ENCODE measurements around the gene SPIRE2.

The SPIRE2 gene

GRCh38 chr16:89892055-89892630 lies 63.9 kb downstream of the SPIRE2 start:
- peaks cover 71% of the 10 kb centered on the region for H3K36me3 ChIP-seq (ENCODE audit: insufficient read depth, low read length)
- H2AFZ ChIP-seq (ENCODE audit: low read depth, low read length) = no peak overlapping the region
- no peak overlapping the region for H3K4me3 ChIP-seq (ENCODE audit: low read length)
- no peaks in the 10 kb centered on the region for H3K27me3 ChIP-seq (ENCODE audit: insufficient read depth, low read length)
- no peaks in the 10 kb centered on the region for H3K9me3 ChIP-seq (ENCODE audit: low read length)
- H3K4me1 ChIP-seq (ENCODE audit: insufficient read depth, low read length) = no peaks in the 10 kb centered on the region

DNA sequence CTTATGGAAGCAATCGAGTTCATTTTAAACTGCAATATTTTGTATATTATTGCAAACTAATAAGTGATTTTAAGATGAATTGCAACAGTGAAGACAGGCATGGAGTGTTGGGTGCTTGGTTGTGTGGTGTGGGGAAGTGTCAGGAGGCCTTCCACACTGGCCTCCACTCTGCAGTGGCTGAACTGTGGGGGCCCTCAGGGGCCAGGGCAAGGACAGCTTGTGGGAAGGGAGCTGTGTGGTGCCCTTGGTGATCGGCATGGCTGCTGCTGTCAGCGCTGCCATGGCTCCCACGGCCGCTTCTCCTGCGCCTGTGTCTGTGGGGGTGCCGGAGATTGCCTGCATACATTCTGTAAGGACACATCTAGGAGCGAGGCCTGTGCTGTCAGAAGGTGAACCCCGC lies 64.4 kb downstream of the SPIRE2 start:
- no peaks in the 10 kb centered on the region for H3K9me3 ChIP-seq (ENCODE audit: low read length)
- H3K36me3 ChIP-seq (ENCODE audit: insufficient read depth, low read length) = peaks cover 70% of the 10 kb centered on the region
- no peaks in the 10 kb centered on the region for H3K27me3 ChIP-seq (ENCODE audit: insufficient read depth, low read length)
- no peak overlapping the region for H2AFZ ChIP-seq (ENCODE audit: low read depth, low read length)
- no peak overlapping the region for H3K4me3 ChIP-seq (ENCODE audit: low read length)
- H3K4me1 ChIP-seq (ENCODE audit: insufficient read depth, low read length) = no peaks in the 10 kb centered on the region

- no peaks in the 10 kb centered on the region for H3K9me3 ChIP-seq (ENCODE audit: low read length)
- no peak overlapping the region for H3K4me3 ChIP-seq (ENCODE audit: low read length)
- no peak overlapping the region for H2AFZ ChIP-seq (ENCODE audit: low read depth, low read length)
- no peaks in the 10 kb centered on the region for H3K27me3 ChIP-seq (ENCODE audit: insufficient read depth, low read length)
- H3K4me1 ChIP-seq (ENCODE audit: insufficient read depth, low read length) = no peaks in the 10 kb centered on the region
- peaks cover 75% of the 10 kb centered on the region for H3K36me3 ChIP-seq (ENCODE audit: insufficient read depth, low read length)
Observed at GRCh38 chr16:89893642-89894548, 65.6 kb downstream of the SPIRE2 start.

DNA sequence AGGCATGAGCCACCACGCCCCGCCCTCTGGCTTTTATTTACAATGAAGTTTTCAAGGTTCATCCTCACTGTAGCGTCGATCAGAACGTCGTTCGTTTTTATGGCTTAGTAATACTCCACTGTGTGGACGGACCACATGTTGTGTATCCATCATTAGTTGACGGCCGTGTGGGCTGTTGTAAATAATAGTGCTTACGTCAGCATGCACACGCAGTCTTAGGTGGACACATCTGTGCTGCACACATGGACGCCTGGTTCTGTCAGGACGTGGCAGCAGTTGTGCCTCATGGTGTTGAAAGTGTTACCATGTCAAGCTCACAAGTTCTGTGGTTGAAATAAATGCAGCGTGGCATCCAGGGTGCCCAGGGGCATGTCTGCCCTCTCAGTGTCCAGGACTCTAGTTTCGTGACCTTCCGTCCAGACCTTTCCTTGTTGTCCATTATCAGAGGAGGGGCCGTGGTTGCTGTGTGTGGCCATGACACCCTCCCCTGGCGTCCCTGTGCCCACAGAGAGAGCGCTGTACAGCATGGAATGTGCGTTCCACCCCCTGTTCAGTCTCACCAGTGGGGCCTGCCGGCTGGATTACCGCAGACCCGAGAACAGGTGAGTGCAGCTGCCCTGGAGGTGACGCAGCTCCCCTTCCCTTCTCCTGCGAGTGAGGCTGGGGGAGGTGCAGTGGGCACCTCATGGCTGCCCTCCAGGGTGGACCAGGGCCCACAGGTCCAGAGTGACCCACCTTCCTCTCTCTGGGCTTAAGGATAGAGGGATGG lies 67.4 kb downstream of the SPIRE2 start:
- H3K4me3 ChIP-seq (ENCODE audit: low read length) = no peak overlapping the region

GRCh38 chr16:89897204-89897603 lies 68.9 kb downstream of the SPIRE2 start:
- H3K36me3 ChIP-seq (ENCODE audit: insufficient read depth, low read length) = peaks cover 73% of the 10 kb centered on the region
- no peak overlapping the region for H2AFZ ChIP-seq (ENCODE audit: low read depth, low read length)
- no peaks in the 10 kb centered on the region for H3K4me1 ChIP-seq (ENCODE audit: insufficient read depth, low read length)
- no peaks in the 10 kb centered on the region for H3K27me3 ChIP-seq (ENCODE audit: insufficient read depth, low read length)
- H3K9me3 ChIP-seq (ENCODE audit: low read length) = no peaks in the 10 kb centered on the region
- H3K4me3 ChIP-seq (ENCODE audit: low read length) = no peak overlapping the region

More for the DNA sequence above, 67.4 kb downstream of the SPIRE2 start:
- peaks cover 82% of the 10 kb centered on the region for H3K36me3 ChIP-seq (ENCODE audit: insufficient read depth, low read length)
- no peak overlapping the region for H2AFZ ChIP-seq (ENCODE audit: low read depth, low read length)
- H3K9me3 ChIP-seq (ENCODE audit: low read length) = no peaks in the 10 kb centered on the region
- H3K27me3 ChIP-seq (ENCODE audit: insufficient read depth, low read length) = no peaks in the 10 kb centered on the region
- no peaks in the 10 kb centered on the region for H3K4me1 ChIP-seq (ENCODE audit: insufficient read depth, low read length)

DNA sequence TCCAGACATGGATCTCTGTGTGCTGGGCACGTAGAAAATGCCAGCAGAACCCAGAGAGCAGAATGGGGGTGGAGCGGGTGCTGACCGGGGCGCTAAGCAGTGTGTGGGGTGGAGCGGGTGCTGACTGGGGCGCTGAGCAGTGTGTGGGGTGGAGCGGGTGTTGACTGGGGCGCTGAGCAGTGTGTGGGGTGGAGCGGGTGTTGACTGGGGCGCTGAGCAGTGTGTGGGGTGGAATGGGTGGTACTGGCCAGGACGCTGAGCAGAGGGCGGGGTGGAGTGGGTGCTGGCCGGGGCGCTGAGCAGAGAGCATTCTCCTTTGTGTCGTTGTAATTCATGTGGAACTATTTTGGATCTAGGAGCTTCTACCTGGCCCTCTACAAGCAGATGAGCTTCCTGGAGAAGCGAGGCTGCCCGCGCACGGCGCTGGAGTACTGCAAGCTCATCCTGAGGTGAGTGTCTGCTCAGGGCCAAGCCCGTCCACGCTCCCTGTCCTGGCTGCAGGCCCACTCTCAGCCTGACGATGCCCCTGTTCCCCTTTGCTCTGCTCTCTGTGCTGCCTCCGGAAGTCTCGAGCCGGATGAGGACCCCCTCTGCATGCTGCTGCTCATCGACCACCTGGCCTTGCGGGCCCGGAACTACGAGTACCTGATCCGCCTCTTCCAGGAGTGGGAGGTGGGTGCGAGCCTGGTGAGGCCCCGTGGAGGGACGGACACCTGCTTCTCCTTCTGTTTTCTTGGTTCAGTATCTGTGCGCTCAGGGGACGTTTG lies 70.1 kb downstream of the SPIRE2 start:
- Histone ChIP-seq H3K4me3 (ENCODE audit: low read length) (no peak overlapping the region), H3K4me1 (ENCODE audit: insufficient read depth, low read length) (no peaks in the 10 kb centered on the region), H3K36me3 (ENCODE audit: insufficient read depth, low read length) (peaks cover 67% of the 10 kb centered on the region), H2AFZ (ENCODE audit: low read depth, low read length) (no peak overlapping the region), H3K27me3 (ENCODE audit: insufficient read depth, low read length) (no peaks in the 10 kb centered on the region), H3K9me3 (ENCODE audit: low read length) (no peaks in the 10 kb centered on the region)

DNA sequence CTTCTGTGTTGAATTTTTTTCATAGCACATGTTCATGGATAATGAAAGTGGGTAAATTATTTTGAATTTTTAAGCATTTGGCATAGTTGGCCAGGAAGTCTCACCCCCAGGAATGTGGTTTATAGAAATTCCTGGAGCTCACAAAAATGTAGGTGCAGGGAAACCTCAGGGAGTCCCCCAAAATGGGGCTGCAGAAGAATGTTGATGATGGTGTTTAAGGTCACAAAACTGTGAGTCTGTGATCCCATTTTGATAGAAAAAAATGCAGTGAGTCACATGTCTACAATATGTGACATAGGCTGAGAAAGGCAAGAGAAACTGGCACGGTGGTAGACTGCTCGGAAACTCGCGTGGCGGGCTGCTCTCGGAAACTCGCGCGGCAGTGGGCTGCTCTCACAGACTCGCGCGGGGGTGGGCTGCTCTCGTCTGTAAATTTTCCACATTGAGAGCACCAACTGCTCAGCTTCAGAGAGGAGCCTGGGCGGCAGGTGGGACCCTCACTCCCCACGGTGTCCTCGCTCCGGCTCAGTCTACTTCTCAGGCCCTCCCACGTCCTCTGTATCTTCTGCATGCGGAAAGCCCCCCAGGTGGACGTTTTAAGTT lies 71.7 kb downstream of the SPIRE2 start:
- Histone ChIP-seq H3K4me3 (ENCODE audit: low read length) (no peak overlapping the region), H3K9me3 (ENCODE audit: low read length) (no peaks in the 10 kb centered on the region), H3K4me1 (ENCODE audit: insufficient read depth, low read length) (no peaks in the 10 kb centered on the region), H3K36me3 (ENCODE audit: insufficient read depth, low read length) (peaks cover 70% of the 10 kb centered on the region), H3K27me3 (ENCODE audit: insufficient read depth, low read length) (no peaks in the 10 kb centered on the region), H2AFZ (ENCODE audit: low read depth, low read length) (no peak overlapping the region)

DNA sequence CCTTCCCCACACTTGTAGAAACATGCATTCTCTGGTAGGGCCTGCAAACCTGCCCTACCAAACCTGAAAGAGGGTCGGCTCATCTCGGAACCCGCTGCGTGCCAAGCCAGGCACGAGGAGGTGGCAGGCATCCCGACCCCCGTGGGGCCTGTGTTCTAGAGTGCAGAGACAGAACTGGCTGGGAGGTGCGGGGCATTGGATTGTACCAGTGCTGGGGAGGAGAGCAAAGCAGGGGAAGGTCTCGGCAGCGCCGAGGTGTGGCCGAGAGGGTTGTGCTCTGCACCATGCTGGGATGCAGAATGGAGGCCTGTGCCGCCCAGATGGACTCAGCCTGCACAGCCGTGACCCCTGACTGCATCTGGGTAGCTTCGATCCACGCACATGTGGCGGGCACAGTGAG lies 72.6 kb downstream of the SPIRE2 start:
- no peaks in the 10 kb centered on the region for H3K27me3 ChIP-seq (ENCODE audit: insufficient read depth, low read length)
- no peak overlapping the region for H2AFZ ChIP-seq (ENCODE audit: low read depth, low read length)
- no peak overlapping the region for H3K4me3 ChIP-seq (ENCODE audit: low read length)
- peaks cover 3% of the 10 kb centered on the region for H3K9me3 ChIP-seq (ENCODE audit: low read length)
- H3K36me3 ChIP-seq (ENCODE audit: insufficient read depth, low read length) = peaks cover 71% of the 10 kb centered on the region
- H3K4me1 ChIP-seq (ENCODE audit: insufficient read depth, low read length) = no peaks in the 10 kb centered on the region

DNA sequence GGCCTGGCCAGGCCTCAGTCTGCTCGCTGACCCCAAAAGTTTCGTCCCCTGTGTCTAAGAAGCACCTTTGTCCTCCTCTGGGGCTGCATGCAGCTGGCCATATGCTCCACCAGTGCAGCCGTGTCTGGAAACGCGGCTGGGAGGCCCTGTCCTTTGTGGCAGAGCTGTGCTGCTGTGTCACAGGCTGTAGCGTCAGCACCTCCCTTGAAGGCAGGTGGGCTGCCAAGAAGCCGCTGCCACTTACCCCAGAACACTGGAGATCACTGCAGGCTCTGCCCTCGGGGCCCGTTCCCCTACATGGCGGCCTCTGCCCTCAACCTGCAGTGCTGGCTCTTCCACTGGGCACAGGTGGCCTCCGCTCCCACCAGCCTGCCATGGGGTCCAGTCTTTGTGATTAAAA lies 74.7 kb downstream of the SPIRE2 start:
- H2AFZ ChIP-seq (ENCODE audit: low read depth, low read length) = no peak overlapping the region
- H3K4me3 ChIP-seq (ENCODE audit: low read length) = no peak overlapping the region
- H3K9me3 ChIP-seq (ENCODE audit: low read length) = peaks cover 17% of the 10 kb centered on the region
- peaks cover 72% of the 10 kb centered on the region for H3K36me3 ChIP-seq (ENCODE audit: insufficient read depth, low read length)
- H3K27me3 ChIP-seq (ENCODE audit: insufficient read depth, low read length) = no peaks in the 10 kb centered on the region
- no peaks in the 10 kb centered on the region for H3K4me1 ChIP-seq (ENCODE audit: insufficient read depth, low read length)

DNA sequence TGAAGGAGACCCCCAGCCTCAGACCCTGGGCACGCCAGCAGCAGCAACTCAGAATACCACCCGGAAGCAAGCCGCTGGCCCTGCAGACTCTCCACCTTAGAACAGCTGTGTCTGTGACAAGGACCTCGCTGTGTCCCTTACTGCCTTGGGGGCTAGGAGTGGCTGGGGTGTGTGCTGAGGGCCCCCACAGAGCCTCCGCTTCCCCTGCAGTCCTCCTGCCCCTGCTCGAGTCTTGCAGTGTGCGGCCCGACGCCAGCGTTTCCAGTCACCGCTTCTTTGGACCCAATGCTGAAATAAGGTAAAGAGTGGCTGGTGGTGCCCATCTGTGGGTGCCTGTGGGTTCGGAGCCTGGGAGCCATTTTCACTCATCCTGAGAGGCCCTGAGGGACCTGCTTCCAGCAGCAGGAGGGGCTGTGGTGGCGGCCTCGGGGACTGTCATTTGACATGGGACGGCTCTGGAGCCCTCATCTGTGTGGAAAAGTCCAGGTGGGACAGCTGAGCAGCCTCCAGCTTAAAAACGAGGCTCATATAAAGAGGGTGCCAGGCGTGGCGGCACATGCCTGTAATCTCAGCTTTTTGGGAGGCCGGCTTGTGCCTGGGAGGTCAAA lies 75.7 kb downstream of the SPIRE2 start:
- no peak overlapping the region for H2AFZ ChIP-seq (ENCODE audit: low read depth, low read length)
- H3K4me3 ChIP-seq (ENCODE audit: low read length) = no peak overlapping the region
- H3K36me3 ChIP-seq (ENCODE audit: insufficient read depth, low read length) = peaks cover 71% of the 10 kb centered on the region
- no peaks in the 10 kb centered on the region for H3K27me3 ChIP-seq (ENCODE audit: insufficient read depth, low read length)
- no peaks in the 10 kb centered on the region for H3K4me1 ChIP-seq (ENCODE audit: insufficient read depth, low read length)
- H3K9me3 ChIP-seq (ENCODE audit: low read length) = peaks cover 20% of the 10 kb centered on the region

GRCh38 chr16:89904606-89905510 lies 76.6 kb downstream of the SPIRE2 start:
- Histone ChIP-seq H3K9me3 (ENCODE audit: low read length) (peaks cover 20% of the 10 kb centered on the region), H3K4me3 (ENCODE audit: low read length) (no peak overlapping the region), H3K36me3 (ENCODE audit: insufficient read depth, low read length) (peaks cover 70% of the 10 kb centered on the region), H2AFZ (ENCODE audit: low read depth, low read length) (no peak overlapping the region), H3K4me1 (ENCODE audit: insufficient read depth, low read length) (no peaks in the 10 kb centered on the region), H3K27me3 (ENCODE audit: insufficient read depth, low read length) (no peaks in the 10 kb centered on the region)
